Left ventricle myocardium inferior (tissue), 1 donor: ENCODE data around the gene IL18RAP. TPM values are rescaled to one million over a fixed set of nuclear protein-coding genes. Genes with fewer than 3 reads are reported as not detected.

ENCODE experiments used
- DNase-seq: peaks from one replicate; pipeline ENCODE4 v3.0.0-alpha.2; 2020
- H3K27ac ChIP-seq: fragments of 200-600 bp; replicated peaks from 2 replicates; pipeline ENCODE4 v1.8.0; 2021
- H3K27me3 ChIP-seq: fragments of 200-600 bp; 2 replicates; pipeline ENCODE4 v1.8.0; 2021; ENCODE audit warnings: low read depth
- H3K36me3 ChIP-seq: fragments of 200-600 bp; 2 replicates; pipeline ENCODE4 v1.8.0; 2021
- H3K4me1 ChIP-seq: fragments of 200-600 bp; 2 replicates; pipeline ENCODE4 v1.8.0; 2021
- H3K4me3 ChIP-seq: fragments of 200-600 bp; 2 replicates; pipeline ENCODE4 v1.8.0; 2021; ENCODE audit warnings: mild to moderate bottlenecking, moderate library complexity
- H3K9me3 ChIP-seq: fragments of 200-600 bp; replicated peaks from 2 replicates; pipeline ENCODE4 v1.8.0; 2021
- CTCF ChIP-seq: fragments of 200-600 bp; IDR thresholded peaks from 2 replicates; pipeline ENCODE4 v1.8.0; 2021; ENCODE audit warnings: antibody characterized with exemption, mild to moderate bottlenecking, borderline replicate concordance
- intact Hi-C: fragments of 100-400 bp; cut with micrococcal nuclease; formaldehyde crosslinking; loops from one replicate; pipeline ENCODE4 v1.11.0; 2022
- microRNA-seq: library from miRNA; unstranded; fragments of <30 nt; microRNA quantifications from one replicate; pipeline ENCODE4 v1.2.0, GENCODE V29; 2020
- total RNA-seq: library from RNA; stranded (reverse); fragmentation: NEBNext Ultra II Directional; extraction: Animal tissue kit (Norgen Biotek cat#: 25700); gene quantifications from one replicate; pipeline ENCODE4 v1.2.1, GENCODE V29; 2021
- donor health status: DM: no; HTN: yes; CAD: no; lungs with severe emphysema.

The IL18RAP gene
- total RNA-seq, 1 donor from 2014 or later = 0.30 TPM

GRCh38 chr2:102498414-102498813, 75.5 kb downstream of the IL18RAP start:
- intact Hi-C loops = no loop called here
- H3K27ac ChIP-seq = no peak overlapping the region
- peaks cover 34% of the 10 kb centered on the region for H3K27me3 ChIP-seq
- H3K9me3 ChIP-seq = peaks cover 8% of the 10 kb centered on the region
- no peak for TF ChIP-seq CTCF
- H3K36me3 ChIP-seq = no peaks in the 10 kb centered on the region
- no peak for DNase-seq
- no peak overlapping the region for H3K4me3 ChIP-seq
- H3K4me1 ChIP-seq = no peaks in the 10 kb centered on the region

GRCh38 chr2:102499558-102499957, 76.6 kb downstream of the IL18RAP start:
- peaks cover 42% of the 10 kb centered on the region for H3K27me3 ChIP-seq
- no peak for DNase-seq
- no peaks in the 10 kb centered on the region for H3K4me1 ChIP-seq
- no peak for TF ChIP-seq CTCF
- H3K4me3 ChIP-seq = no peak overlapping the region
- intact Hi-C loops = no loop called here
- no peaks in the 10 kb centered on the region for H3K36me3 ChIP-seq
- no peak overlapping the region for H3K27ac ChIP-seq
- H3K9me3 ChIP-seq = peaks cover 8% of the 10 kb centered on the region

Small RNAs within 50 kb of the gene (microRNA-seq; reads per million reads assigned to microRNA genes)
- gene MIR4772 = not detected

Other genes starting within 250 kb of the IL18RAP start
- 0.30 TPM for gene IL1RL2, start 236.1 kb upstream of the IL18RAP start, total RNA-seq
- gene IL1RL1, start 111.6 kb upstream of the IL18RAP start, total RNA-seq = 1.1 TPM
- 1.8 TPM for gene IL18R1, start 67.4 kb upstream of the IL18RAP start, total RNA-seq
- gene SLC9A4, start 50.1 kb downstream of the IL18RAP start, total RNA-seq = not detected
- gene SLC9A2, start 196.4 kb downstream of the IL18RAP start, total RNA-seq = 0.25 TPM